Mesenchymal stem cell (in vitro differentiated cells and primary cell): ENCODE measurements around the gene ADGRF5.

Experiments
- DNase-seq: peaks from one replicate; pipeline ENCODE4 v3.0.0-alpha.2; 2013
- H2AFZ ChIP-seq: one replicate; pipeline ENCODE4 v1.6.1; 2013; ENCODE audit warnings: low read depth, mild to moderate bottlenecking, control low read depth, inconsistent platforms, low read length, moderate library complexity
- H2AK5ac ChIP-seq: 2 replicates; pipeline ENCODE4 v1.6.1; 2013; ENCODE audit warnings: low read length, moderate library complexity, mild to moderate bottlenecking, inconsistent platforms; ENCODE audit not compliant: severe bottlenecking
- H2BK120ac ChIP-seq: one replicate; pipeline ENCODE4 v1.6.1; 2013; ENCODE audit warnings: low read depth, mild to moderate bottlenecking, inconsistent platforms, low read length, moderate library complexity
- H2BK12ac ChIP-seq, 2 experiments: one replicate each; pipeline ENCODE4 v1.6.1; 2013; ENCODE audit warnings: inconsistent platforms in 2 of 2, low read length in 2 of 2, mild to moderate bottlenecking in 2 of 2, moderate library complexity in 2 of 2, control low read depth in 1 of 2
- H2BK15ac ChIP-seq: one replicate; pipeline ENCODE4 v1.6.1; 2013; ENCODE audit warnings: mild to moderate bottlenecking, low read depth, inconsistent platforms; ENCODE audit not compliant: poor library complexity, severe bottlenecking
- H2BK5ac ChIP-seq: 2 replicates; pipeline ENCODE4 v1.6.1; 2013; ENCODE audit warnings: low read depth, mild to moderate bottlenecking, low read length, control low read depth, inconsistent platforms; ENCODE audit not compliant: poor library complexity, severe bottlenecking
- H3K14ac ChIP-seq, 2 experiments: one replicate each; pipeline ENCODE4 v1.6.1; 2013; ENCODE audit warnings: inconsistent platforms in 2 of 2, low read length in 2 of 2, control low read depth in 1 of 2, mild to moderate bottlenecking in 1 of 2, moderate library complexity in 1 of 2
- H3K18ac ChIP-seq, 2 experiments: one replicate each; pipeline ENCODE4 v1.6.1; 2013; ENCODE audit warnings: inconsistent platforms in 2 of 2, low read length in 2 of 2, control low read depth in 1 of 2, low read depth in 1 of 2, mild to moderate bottlenecking in 1 of 2
- H3K23ac ChIP-seq, 2 experiments: one replicate each; pipeline ENCODE4 v1.6.1; 2013; ENCODE audit warnings: inconsistent platforms in 2 of 2, low read length in 2 of 2, mild to moderate bottlenecking in 2 of 2, moderate library complexity in 2 of 2, control low read depth in 1 of 2
- H3K27ac ChIP-seq: 2 replicates; pipeline ENCODE4 v1.5.1; 2013; ENCODE audit warnings: mild to moderate bottlenecking, moderate library complexity, low read length, control low read depth, inconsistent platforms; ENCODE audit not compliant: poor library complexity, severe bottlenecking
- H3K27me3 ChIP-seq, 2 experiments: 2 replicates each; pipeline versions ENCODE4 v1.6.1 to v1.7.0; 2013; ENCODE audit warnings: low read length in 2 of 2, mild to moderate bottlenecking in 2 of 2, moderate library complexity in 2 of 2, control low read depth in 1 of 2, inconsistent platforms in 1 of 2; ENCODE audit not compliant: control insufficient read depth in 1 of 2, insufficient read depth in 1 of 2
- H3K36me3 ChIP-seq, 2 experiments: 2 replicates each; pipeline versions ENCODE4 v1.6.1 to v1.7.0; 2013; ENCODE audit warnings: low read length in 2 of 2, control low read depth in 1 of 2, inconsistent platforms in 1 of 2, low read depth in 1 of 2, mild to moderate bottlenecking in 1 of 2; ENCODE audit not compliant: insufficient read depth in 2 of 2, control insufficient read depth in 1 of 2
- H3K4ac ChIP-seq, 2 experiments: one replicate each; pipeline ENCODE4 v1.6.1; 2013; ENCODE audit warnings: inconsistent platforms in 2 of 2, low read length in 2 of 2, mild to moderate bottlenecking in 2 of 2, moderate library complexity in 2 of 2, control low read depth in 1 of 2, low read depth in 1 of 2
- H3K4me1 ChIP-seq: 2 replicates; pipeline ENCODE4 v1.6.1; 2013; ENCODE audit warnings: low read depth, low read length, control low read depth; ENCODE audit not compliant: control insufficient read depth, insufficient read depth
- H3K4me2 ChIP-seq: 2 replicates; pipeline ENCODE4 v1.6.1; 2013; ENCODE audit warnings: low read length, mild to moderate bottlenecking, inconsistent platforms; ENCODE audit not compliant: poor library complexity, severe bottlenecking
- H3K4me3 ChIP-seq, 2 experiments: 2 replicates each; pipeline versions ENCODE4 v1.5.1 to v1.7.0; 2013; ENCODE audit warnings: low read length in 2 of 2, mild to moderate bottlenecking in 2 of 2, control low read depth in 1 of 2, low read depth in 1 of 2; ENCODE audit not compliant: insufficient read depth in 1 of 2
- H3K79me1 ChIP-seq: replicated peaks from 2 replicates; pipeline ENCODE4 v1.6.1; 2013; ENCODE audit warnings: mild to moderate bottlenecking, control low read depth, low read length, inconsistent platforms; ENCODE audit not compliant: poor library complexity, severe bottlenecking
- H3K9ac ChIP-seq: 2 replicates; pipeline ENCODE4 v1.7.0; 2013; ENCODE audit warnings: mild to moderate bottlenecking, low read length, moderate library complexity
- H3K9me3 ChIP-seq: 2 replicates; pipeline ENCODE4 v1.7.0; 2013; ENCODE audit warnings: mild to moderate bottlenecking, low read length; ENCODE audit not compliant: control insufficient read depth
- H4K8ac ChIP-seq: one replicate; pipeline ENCODE4 v1.6.1; 2013; ENCODE audit warnings: inconsistent platforms, mild to moderate bottlenecking, low read length, moderate library complexity
- H4K91ac ChIP-seq: one replicate; pipeline ENCODE4 v1.6.1; 2013; ENCODE audit warnings: mild to moderate bottlenecking, low read length, inconsistent platforms
- WGBS: methylation state at CpG from one replicate; pipeline ENCODE4 v1.1.7; 2013; ENCODE audit warnings: mixed read lengths; 5-methylcytosine and 5-hydroxymethylcytosine counted together

Gene ADGRF5

GRCh38 chr6:46819561-46819960 is 102.2 kb downstream of the ADGRF5 start:
- H3K9ac ChIP-seq, result no peak overlapping the region
- no peak overlapping the region for H2BK120ac ChIP-seq
- H3K18ac ChIP-seq, result no peak overlapping the region
- no peak overlapping the region for H4K91ac ChIP-seq
- H3K4me3 ChIP-seq, result no peak overlapping the region
- no peak overlapping the region for H3K27ac ChIP-seq
- H3K79me1 ChIP-seq, result no peaks in the 10 kb centered on the region
- H3K23ac ChIP-seq, result no peak overlapping the region
- DNase-seq, result no peak
- no peak overlapping the region for H2AFZ ChIP-seq
- H3K9me3 ChIP-seq, result no peaks in the 10 kb centered on the region
- H3K14ac ChIP-seq, result no peak overlapping the region
- 87% methylated on average over 6 of the region's 7 CpGs for WGBS
- H2BK15ac ChIP-seq, result no peak overlapping the region
- H3K4me1 ChIP-seq, result no peaks in the 10 kb centered on the region
- no peak overlapping the region for H3K4me2 ChIP-seq
- H3K4ac ChIP-seq, result no peak overlapping the region
- no peak overlapping the region for H2BK5ac ChIP-seq
- no peak overlapping the region for H4K8ac ChIP-seq
- no peak overlapping the region for H2BK12ac ChIP-seq
- H3K36me3 ChIP-seq, result no peaks in the 10 kb centered on the region
- H3K27me3 ChIP-seq, result peaks cover 0 to 4% of the 10 kb centered on the region in 2 experiments
- H2AK5ac ChIP-seq, result no peak overlapping the region

GRCh38 chr6:46816626-46817025 is 105.1 kb downstream of the ADGRF5 start:
- WGBS, result 97% methylated on average over 1 of the region's 1 CpG
- Histone ChIP-seq H3K4me2 (no peak overlapping the region), H2BK15ac (no peak overlapping the region), H4K8ac (no peak overlapping the region), H3K4ac (no peak overlapping the region), H2BK120ac (no peak overlapping the region), H3K14ac (no peak overlapping the region), H3K27ac (no peak overlapping the region), H2BK5ac (no peak overlapping the region), H3K79me1 (no peaks in the 10 kb centered on the region), H3K18ac (no peak overlapping the region), H3K27me3 (peaks cover 0 to 4% of the 10 kb centered on the region in 2 experiments), H3K4me3 (no peak overlapping the region), H2AK5ac (no peak overlapping the region), H3K4me1 (no peaks in the 10 kb centered on the region), H2AFZ (no peak overlapping the region), H3K9ac (no peak overlapping the region), H3K9me3 (no peaks in the 10 kb centered on the region), H3K23ac (no peak overlapping the region), H2BK12ac (no peak overlapping the region), H4K91ac (no peak overlapping the region), H3K36me3 (no peaks in the 10 kb centered on the region)
- no peak for DNase-seq

DNA sequence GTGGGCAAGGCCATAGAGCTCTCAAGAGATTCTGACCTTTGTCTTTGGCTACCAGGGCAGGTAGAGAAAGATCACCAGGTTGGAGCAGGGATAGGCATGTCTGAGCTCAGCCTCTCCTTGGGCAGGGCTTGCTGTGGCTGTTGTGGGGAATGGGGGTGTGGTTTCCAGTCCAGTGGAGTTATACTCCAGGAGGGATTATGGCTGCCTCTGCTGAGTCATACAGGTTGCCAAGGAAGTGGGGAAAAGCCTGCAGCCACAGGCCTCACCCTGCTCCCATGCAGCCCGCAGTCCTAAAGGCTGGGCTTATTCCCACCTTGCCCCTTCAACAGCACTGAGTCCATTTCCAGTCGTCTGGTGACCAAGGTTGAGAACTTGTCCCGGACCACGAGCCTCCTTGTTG is 106.6 kb downstream of the ADGRF5 start:
- no peak overlapping the region for H4K91ac ChIP-seq
- H3K18ac ChIP-seq, result no peak overlapping the region
- no peak overlapping the region for H2BK12ac ChIP-seq
- H3K9me3 ChIP-seq, result no peaks in the 10 kb centered on the region
- no peak overlapping the region for H3K9ac ChIP-seq
- H3K27me3 ChIP-seq, result peaks cover 0 to 4% of the 10 kb centered on the region in 2 experiments
- no peak overlapping the region for H4K8ac ChIP-seq
- DNase-seq, result no peak
- H3K36me3 ChIP-seq, result no peaks in the 10 kb centered on the region
- H3K27ac ChIP-seq, result no peak overlapping the region
- no peak overlapping the region for H2BK120ac ChIP-seq
- no peak overlapping the region for H3K4ac ChIP-seq
- H3K4me2 ChIP-seq, result no peak overlapping the region
- no peak overlapping the region for H2BK15ac ChIP-seq
- no peaks in the 10 kb centered on the region for H3K79me1 ChIP-seq
- no peak overlapping the region for H3K14ac ChIP-seq
- no peak overlapping the region for H2AK5ac ChIP-seq
- WGBS, result 76% methylated on average over 4 of the region's 4 CpGs
- H3K23ac ChIP-seq, result no peak overlapping the region
- H2BK5ac ChIP-seq, result no peak overlapping the region
- no peaks in the 10 kb centered on the region for H3K4me1 ChIP-seq
- no peak overlapping the region for H3K4me3 ChIP-seq
- no peak overlapping the region for H2AFZ ChIP-seq

DNA sequence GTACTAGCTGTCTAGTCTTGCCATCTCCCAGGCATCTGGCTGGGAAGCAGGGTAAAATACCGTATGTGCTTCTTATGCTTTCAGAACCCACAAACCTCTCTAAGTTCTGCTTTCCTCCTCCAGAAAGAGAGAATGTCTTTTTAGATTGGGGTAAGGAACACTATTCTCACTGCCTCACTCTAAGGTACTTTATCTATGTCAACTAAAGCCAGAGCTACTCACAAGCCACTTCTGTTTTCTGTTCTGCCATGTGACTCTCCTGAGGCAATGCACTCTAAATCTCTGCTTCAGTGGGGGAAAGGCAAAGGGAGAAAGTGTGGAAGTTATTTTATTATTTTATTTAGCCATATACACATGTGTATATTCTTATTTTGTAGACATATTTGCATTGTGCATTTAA is 112.9 kb downstream of the ADGRF5 start:
- Histone ChIP-seq H3K18ac (no peak overlapping the region), H3K9me3 (no peaks in the 10 kb centered on the region), H4K8ac (no peak overlapping the region), H3K27me3 (peaks cover 3 to 6% of the 10 kb centered on the region in 2 experiments), H2BK120ac (no peak overlapping the region), H3K14ac (no peak overlapping the region), H3K27ac (no peak overlapping the region), H3K4ac (no peak overlapping the region), H2BK15ac (no peak overlapping the region), H3K4me3 (no peak overlapping the region), H2BK12ac (no peak overlapping the region), H4K91ac (no peak overlapping the region), H3K36me3 (no peaks in the 10 kb centered on the region), H2BK5ac (no peak overlapping the region), H2AFZ (no peak overlapping the region), H3K4me1 (no peaks in the 10 kb centered on the region), H3K79me1 (no peaks in the 10 kb centered on the region), H3K9ac (no peak overlapping the region), H3K4me2 (no peak overlapping the region), H2AK5ac (no peak overlapping the region), H3K23ac (no peak overlapping the region)
- WGBS, result 80% methylated on average over 1 of the region's 1 CpG
- DNase-seq, result no peak
